HG02870 (cell line): ENCODE results near the gene TOP3B.
"Not testable (repeated sequence)": the region's sequence is repeated elsewhere in the genome, so short reads cannot be mapped to it uniquely, and the experiment has no call there.

ENCODE experiments used
- ATAC-seq: cut with Tn5 transposase; IDR thresholded peaks from one replicate; pipeline ENCODE4 v1.9.1; 2021; ENCODE audit warnings: mild to moderate bottlenecking, moderate library complexity; ENCODE audit not compliant: unreplicated experiment

The TOP3B gene

GRCh38 chr22:21945453-21946261, 36.9 kb downstream of the TOP3B start:
- ATAC-seq: no peak

- ATAC-seq: no peak
Measured at GRCh38 chr22:21944871-21945270, 37.7 kb downstream of the TOP3B start.

- no peak for ATAC-seq
Measured at GRCh38 chr22:21943571-21944448, 38.8 kb downstream of the TOP3B start.

- ATAC-seq: no peak
Measured at GRCh38 chr22:21942407-21943343, 39.9 kb downstream of the TOP3B start.

- no peak for ATAC-seq
Measured at GRCh38 chr22:21941921-21942320, 40.7 kb downstream of the TOP3B start.

GRCh38 chr22:21940521-21940920, 42.1 kb downstream of the TOP3B start:
- ATAC-seq: no peak

GRCh38 chr22:21939935-21940334, 42.7 kb downstream of the TOP3B start:
- ATAC-seq: not testable (repeated sequence)

GRCh38 chr22:21939461-21939913, 43.1 kb downstream of the TOP3B start:
- no peak for ATAC-seq

- no peak for ATAC-seq
Measured at GRCh38 chr22:21938906-21939305, 43.7 kb downstream of the TOP3B start.

- peak; percentile 84 for ATAC-seq
Measured at GRCh38 chr22:21938071-21938822, 44.3 kb downstream of the TOP3B start.

GRCh38 chr22:21937821-21938070, 44.8 kb downstream of the TOP3B start:
- ATAC-seq: no peak

- ATAC-seq: no peak
Measured at GRCh38 chr22:21937041-21937820, 45.4 kb downstream of the TOP3B start.

GRCh38 chr22:21936151-21936775, 46.3 kb downstream of the TOP3B start:
- no peak for ATAC-seq

- ATAC-seq: no peak
Measured at GRCh38 chr22:21933910-21934309, 48.7 kb downstream of the TOP3B start.

GRCh38 chr22:21933413-21933812, 49.2 kb downstream of the TOP3B start:
- no peak for ATAC-seq

GRCh38 chr22:21932347-21932746, 50.2 kb downstream of the TOP3B start:
- no peak for ATAC-seq

GRCh38 chr22:21931056-21931455, 51.5 kb downstream of the TOP3B start:
- no peak for ATAC-seq

- no peak for ATAC-seq
Measured at GRCh38 chr22:21929253-21929652, 53.3 kb downstream of the TOP3B start.

- ATAC-seq: no peak
Measured at GRCh38 chr22:21928048-21928447, 54.5 kb downstream of the TOP3B start.
